CD14-positive monocyte (primary cell): ENCODE data around the gene ULK2. TPM values are rescaled to one million over a fixed set of nuclear protein-coding genes. Genes with fewer than 3 reads are reported as not detected.

Experiments used
- DNase-seq, 3 donors: peaks; one replicate each; pipeline ENCODE4 v3.0.0-alpha.2; 2011 to 2022
- H2AFZ ChIP-seq: 2 replicates; pipeline ENCODE4 v1.6.0; 2012; ENCODE audit warnings: mild to moderate bottlenecking, low read depth, low read length, inconsistent platforms; ENCODE audit not compliant: insufficient read depth, poor library complexity, severe bottlenecking
- H3K27ac ChIP-seq, 2 donors: 1 replicate in 1 of 2; 2 replicates in 1 of 2; pipeline ENCODE4 v1.5.1; 2012 to 2013; ENCODE audit warnings: low read length in 2 of 2, control low read depth in 1 of 2, inconsistent platforms in 1 of 2, low read depth in 1 of 2, mild to moderate bottlenecking in 1 of 2
- H3K27me3 ChIP-seq, 2 donors: one replicate each; pipeline versions ENCODE4 v1.6.0 to v1.6.1; 2011 to 2013; ENCODE audit warnings: low read length in 2 of 2; ENCODE audit not compliant: control insufficient read depth in 2 of 2, insufficient read depth in 2 of 2
- H3K36me3 ChIP-seq, 2 donors: replicated peaks in 1 of 2; 1 replicate in 1 of 2; 2 replicates in 1 of 2; pipeline versions ENCODE4 v1.5.1 to v1.6.1; 2012 to 2013; ENCODE audit warnings: low read length in 2 of 2, control low read depth in 1 of 2, inconsistent platforms in 1 of 2, mild to moderate bottlenecking in 1 of 2; ENCODE audit not compliant: insufficient read depth in 2 of 2, control insufficient read depth in 1 of 2
- H3K4me1 ChIP-seq, 2 donors: 1 replicate in 1 of 2; 2 replicates in 1 of 2; pipeline versions ENCODE4 v1.5.1 to v1.6.1; 2012 to 2013; ENCODE audit warnings: low read length in 2 of 2, control low read depth in 1 of 2, inconsistent platforms in 1 of 2, mild to moderate bottlenecking in 1 of 2, moderate library complexity in 1 of 2; ENCODE audit not compliant: insufficient read depth in 2 of 2, control insufficient read depth in 1 of 2
- H3K4me2 ChIP-seq: replicated peaks from 2 replicates; pipeline ENCODE3; 2012; ENCODE audit warnings: low read length, moderate library complexity, mild to moderate bottlenecking; ENCODE audit not compliant: poor library complexity, severe bottlenecking; ENCODE audit errors: extremely low read depth
- H3K4me3 ChIP-seq, 3 experiments: fragments of 200-600 bp in 1 of 3; sonication (generic) in 1 of 3; replicated peaks in 1 of 3; 1 replicate in 2 of 3; 2 replicates in 1 of 3; pipeline ENCODE4 v1.5.1; 2011 to 2013; ENCODE audit warnings: low read length in 3 of 3, mild to moderate bottlenecking in 3 of 3, control low read depth in 2 of 3, low read depth in 2 of 3, inconsistent platforms in 1 of 3, moderate library complexity in 1 of 3
- H3K79me2 ChIP-seq: 2 replicates; pipeline ENCODE4 v1.6.0; 2012; ENCODE audit warnings: mild to moderate bottlenecking, control low read depth, inconsistent platforms, low read length, moderate library complexity; ENCODE audit not compliant: insufficient read depth
- H3K9ac ChIP-seq: 2 replicates; pipeline ENCODE4 v1.6.0; 2017; ENCODE audit warnings: low read length, mild to moderate bottlenecking; ENCODE audit not compliant: insufficient read depth, poor library complexity, severe bottlenecking
- H3K9me3 ChIP-seq, 2 donors: replicated peaks in 1 of 2; 1 replicate in 1 of 2; 2 replicates in 1 of 2; pipeline versions ENCODE4 v1.5.1 to v1.6.1; 2012 to 2013; ENCODE audit warnings: low read length in 2 of 2, control low read depth in 1 of 2; ENCODE audit not compliant: control insufficient read depth in 1 of 2, insufficient read depth in 1 of 2
- H4K20me1 ChIP-seq: 2 replicates; pipeline ENCODE4 v1.6.0; 2012; ENCODE audit warnings: mild to moderate bottlenecking, low read length, control low read depth, moderate library complexity; ENCODE audit not compliant: insufficient read depth
- H3K27ac Mint-ChIP-seq, 7 donors: one replicate each; pipeline ENCODE4 v1.8.0; 2020; ENCODE audit warnings: mild to moderate bottlenecking in 7 of 7, mixed read lengths in 7 of 7, moderate library complexity in 6 of 7, inconsistent platforms in 2 of 7
- H3K27me3 Mint-ChIP-seq, 3 donors: one replicate each; pipeline ENCODE4 v1.8.0; 2021 to 2022; ENCODE audit warnings: low read depth in 3 of 3, mild to moderate bottlenecking in 3 of 3, mixed read lengths in 3 of 3, moderate library complexity in 3 of 3, inconsistent platforms in 1 of 3
- H3K36me3 Mint-ChIP-seq, 2 donors: one replicate each; pipeline ENCODE4 v1.8.0; 2020; ENCODE audit warnings: mixed read lengths in 2 of 2, inconsistent platforms in 1 of 2, mild to moderate bottlenecking in 1 of 2
- H3K4me1 Mint-ChIP-seq: one replicate; pipeline ENCODE4 v1.8.0; 2020; ENCODE audit warnings: mild to moderate bottlenecking, mixed read lengths
- H3K4me3 Mint-ChIP-seq, 2 donors: one replicate each; pipeline ENCODE4 v1.8.0; 2020; ENCODE audit warnings: mild to moderate bottlenecking in 2 of 2, mixed read lengths in 2 of 2, moderate library complexity in 1 of 2
- H3K9me3 Mint-ChIP-seq, 7 donors: one replicate each; pipeline ENCODE4 v1.8.0; 2020 to 2022; ENCODE audit warnings: mixed read lengths in 7 of 7, mild to moderate bottlenecking in 6 of 7, moderate library complexity in 6 of 7, inconsistent platforms in 2 of 7
- CTCF ChIP-seq: fragments of 200-600 bp; IDR thresholded peaks from one replicate; pipeline ENCODE4 v1.8.0; 2022; ENCODE audit warnings: antibody characterized with exemption, mild to moderate bottlenecking
- WGBS: methylation state at CpG from one replicate; pipeline ENCODE4 v1.1.5; 2013; ENCODE audit warnings: missing lambda C conversion rate; ENCODE audit not compliant: insufficient coverage; 5-methylcytosine and 5-hydroxymethylcytosine counted together
- intact Hi-C, 2 donors: fragments of 100-400 bp; cut with micrococcal nuclease; formaldehyde crosslinking; loops; one replicate each; pipeline versions ENCODE4 v1.15.0 to v1.15.1; 2023
- polyA plus RNA-seq, 3 donors: library from polyadenylated mRNA; depleted of rRNA in 1 of 3; unstranded in 2 of 3; stranded (reverse) in 1 of 3; fragments of 300-500 nt in 2 of 3; fragments of >200 nt in 1 of 3; fragmentation: Illumina TruSeq in 2 of 3; gene quantifications; 1 replicate in 2 of 3; 2 replicates in 1 of 3; pipeline ENCODE4 v1.2.3, GENCODE V29; 2012 to 2021

ULK2 gene
- polyA plus RNA-seq, 3 donors: 8.5 to 27.2 (median 12.3) TPM

- no peaks in the 10 kb centered on the region for H3K79me2 ChIP-seq
- no peaks in the 10 kb centered on the region for H3K4me1 ChIP-seq
- H3K36me3 Mint-ChIP-seq: peaks cover 51 to 71% of the 10 kb centered on the region in 2 donors
- H3K9me3 ChIP-seq: no peaks in the 10 kb centered on the region
- peaks cover 41 to 59% of the 10 kb centered on the region in 2 donors for H3K36me3 ChIP-seq
- WGBS: 93% methylated on average over 3 of the region's 7 CpGs
- TF ChIP-seq CTCF: no peak
- H3K9ac ChIP-seq: no peak overlapping the region
- no peak overlapping the region for H3K4me3 ChIP-seq
- H2AFZ ChIP-seq: no peak overlapping the region
- no peak for DNase-seq
- H3K27ac Mint-ChIP-seq: no peak overlapping the region
- H3K27me3 ChIP-seq: no peaks in the 10 kb centered on the region
- H3K4me1 Mint-ChIP-seq: peaks cover 7% of the 10 kb centered on the region
- H3K27me3 Mint-ChIP-seq: no peaks in the 10 kb centered on the region
- no peak overlapping the region for H3K4me2 ChIP-seq
- no peak overlapping the region for H3K4me3 Mint-ChIP-seq
- no peak overlapping the region for H3K27ac ChIP-seq
- intact Hi-C loops: no loop called here
- H3K9me3 Mint-ChIP-seq: no peaks in the 10 kb centered on the region
- no peaks in the 10 kb centered on the region for H4K20me1 ChIP-seq
These were observed 95.6 kb downstream of the ULK2 start for GRCh38 chr17:19771971-19772630.

- Histone ChIP-seq H3K27me3 (no peaks in the 10 kb centered on the region), H3K79me2 (no peaks in the 10 kb centered on the region), H3K4me3 (no peak overlapping the region), H3K27ac (no peak overlapping the region), H4K20me1 (no peaks in the 10 kb centered on the region), H3K9ac (no peak overlapping the region), H3K9me3 (no peaks in the 10 kb centered on the region), H3K36me3 (peaks cover 31 to 49% of the 10 kb centered on the region in 2 donors), H3K4me2 (no peak overlapping the region), H3K4me1 (no peaks in the 10 kb centered on the region), H2AFZ (no peak overlapping the region)
- WGBS: 97% methylated on average over 5 of the region's 6 CpGs
- H3K9me3 Mint-ChIP-seq: no peaks in the 10 kb centered on the region
- intact Hi-C loops: no loop called here
- no peak overlapping the region for H3K4me3 Mint-ChIP-seq
- no peak overlapping the region for H3K27ac Mint-ChIP-seq
- no peaks in the 10 kb centered on the region for H3K27me3 Mint-ChIP-seq
- H3K4me1 Mint-ChIP-seq: peaks cover 9% of the 10 kb centered on the region
- peaks cover 42 to 62% of the 10 kb centered on the region in 2 donors for H3K36me3 Mint-ChIP-seq
- no peak for DNase-seq
- TF ChIP-seq CTCF: no peak
These were observed 96.6 kb downstream of the ULK2 start for GRCh38 chr17:19770985-19771735.
